ENCODE results near the gene PCDH12.
"Not testable (repeated sequence)": the region's sequence is repeated elsewhere in the genome, so short reads cannot be mapped to it uniquely, and the experiment has no call there.

The PCDH12 gene

DNA sequence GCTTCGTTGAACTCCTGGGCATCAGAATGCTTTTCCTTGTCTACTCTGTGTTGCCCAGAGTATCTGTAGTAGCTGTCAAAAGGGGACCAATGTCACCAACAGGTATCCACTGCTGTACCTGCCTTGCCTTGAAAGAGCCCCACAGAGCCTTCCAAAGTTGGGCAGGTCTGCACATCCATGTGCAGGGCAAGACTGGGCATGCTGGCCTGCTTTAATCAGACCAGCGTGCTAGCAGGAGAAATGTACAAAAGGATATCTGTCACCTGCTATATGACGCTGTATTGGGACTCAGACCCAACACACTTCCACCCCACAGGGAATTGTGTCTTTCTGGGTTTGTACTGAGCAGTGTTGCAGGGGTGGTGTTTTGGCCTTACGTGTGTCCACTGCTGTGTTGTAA is 22.5 kb downstream of the PCDH12 start:
- no peak for DNase-seq

DNA sequence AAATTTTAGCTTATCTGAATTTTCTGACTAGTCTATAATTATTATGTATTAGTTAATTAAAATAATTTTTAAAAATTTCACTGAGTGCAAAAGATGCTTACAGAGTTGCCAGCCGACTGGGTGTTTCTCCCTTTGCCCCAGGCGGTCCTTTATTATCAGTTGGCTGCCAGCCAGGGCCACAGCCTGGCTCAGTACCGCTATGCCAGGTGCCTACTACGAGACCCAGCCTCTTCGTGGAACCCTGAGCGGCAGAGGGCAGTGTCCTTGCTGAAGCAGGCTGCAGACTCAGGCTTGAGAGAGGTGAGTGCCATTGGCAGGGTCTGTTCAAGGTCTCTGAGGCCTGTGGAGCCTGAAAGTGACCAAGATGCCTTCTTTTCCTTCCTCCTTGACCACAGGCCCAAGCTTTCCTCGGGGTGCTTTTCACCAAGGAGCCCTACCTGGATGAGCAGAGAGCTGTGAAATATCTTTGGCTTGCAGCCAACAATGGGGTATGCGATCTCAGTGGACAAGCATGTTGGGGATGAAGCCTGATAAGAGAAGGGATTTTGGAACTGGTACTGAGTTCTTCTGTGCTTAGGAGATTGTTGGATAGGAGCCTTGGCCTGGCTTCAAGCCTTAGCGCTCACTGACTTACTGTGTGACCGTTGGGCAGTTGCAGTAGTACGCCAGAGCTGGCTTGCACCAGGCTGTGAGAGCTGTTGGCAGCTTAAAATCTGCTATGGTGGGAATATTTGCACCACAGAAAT is 23.7 kb downstream of the PCDH12 start:
- DNase-seq = no peak

DNA sequence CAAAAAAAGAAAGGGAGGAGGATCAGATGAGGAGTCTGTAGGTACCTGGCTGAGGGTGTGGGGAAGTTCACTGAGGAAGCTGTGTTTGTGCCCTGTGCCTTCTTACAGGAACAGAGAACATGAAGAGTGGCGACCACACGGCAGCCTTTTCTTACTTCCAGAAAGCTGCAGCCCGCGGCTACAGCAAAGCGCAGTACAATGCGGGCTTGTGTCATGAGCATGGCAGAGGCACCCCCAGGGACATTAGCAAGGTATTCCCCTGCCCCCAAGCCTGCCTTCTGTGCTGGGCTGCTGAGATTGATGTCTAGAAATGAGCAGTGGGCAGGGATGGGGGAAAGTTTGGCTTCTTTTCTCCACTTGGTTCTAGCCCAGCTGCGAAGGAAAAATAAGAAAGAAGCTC is 24.9 kb downstream of the PCDH12 start:
- no peak for DNase-seq

DNA sequence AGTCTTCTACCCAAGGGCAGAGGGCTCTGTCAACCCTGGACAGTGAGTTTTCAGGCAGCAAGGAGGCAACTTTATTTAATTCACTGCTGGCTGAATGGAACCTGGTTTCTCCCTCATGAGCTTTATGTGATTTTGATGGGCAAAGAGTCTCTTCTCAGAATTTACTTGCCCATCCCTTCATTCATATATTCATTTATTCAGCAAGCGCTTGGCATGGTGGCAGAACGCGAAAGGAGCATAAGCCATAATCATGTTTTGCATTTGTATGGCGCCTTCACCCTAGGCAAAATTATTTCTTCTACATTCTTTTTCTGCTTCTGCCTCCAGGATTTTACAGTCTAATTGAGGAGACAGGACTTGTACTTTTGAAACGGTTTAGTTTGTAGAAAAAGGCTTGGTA is 26.3 kb downstream of the PCDH12 start:
- DNase-seq = no peak

DNA sequence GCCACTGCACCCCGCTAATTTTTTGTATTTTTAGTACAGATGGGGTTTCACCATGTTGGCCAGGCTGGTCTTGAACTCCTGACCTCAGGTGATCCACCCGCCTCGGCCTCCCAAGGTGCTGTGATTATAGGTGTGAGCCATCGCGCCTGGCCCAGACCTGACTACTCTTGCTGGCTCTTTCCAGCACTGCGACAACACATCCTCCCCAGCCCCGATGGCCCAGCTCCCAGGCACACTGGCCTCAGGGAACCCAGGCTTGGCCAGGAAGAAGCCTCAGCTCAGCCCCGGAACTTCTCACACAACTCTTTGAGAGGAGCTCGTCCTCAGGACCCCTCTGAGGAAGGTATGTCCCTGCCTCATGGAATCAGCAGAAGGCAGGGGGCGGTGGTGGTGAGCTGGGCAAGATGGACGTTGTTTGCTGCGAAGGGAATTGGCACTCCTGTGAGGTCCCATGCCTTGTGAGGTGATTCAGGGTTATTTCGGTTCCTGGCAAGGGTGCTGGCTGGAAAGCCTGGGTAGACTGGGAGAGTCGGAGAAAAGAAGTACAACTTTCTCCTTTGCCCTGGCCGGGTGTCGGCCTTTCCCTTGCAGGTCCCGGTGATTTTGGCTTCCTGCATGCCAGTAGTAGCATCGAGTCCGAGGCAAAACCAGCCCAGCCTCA is 28.5 kb downstream of the PCDH12 start:
- DNase-seq = no peak

DNA sequence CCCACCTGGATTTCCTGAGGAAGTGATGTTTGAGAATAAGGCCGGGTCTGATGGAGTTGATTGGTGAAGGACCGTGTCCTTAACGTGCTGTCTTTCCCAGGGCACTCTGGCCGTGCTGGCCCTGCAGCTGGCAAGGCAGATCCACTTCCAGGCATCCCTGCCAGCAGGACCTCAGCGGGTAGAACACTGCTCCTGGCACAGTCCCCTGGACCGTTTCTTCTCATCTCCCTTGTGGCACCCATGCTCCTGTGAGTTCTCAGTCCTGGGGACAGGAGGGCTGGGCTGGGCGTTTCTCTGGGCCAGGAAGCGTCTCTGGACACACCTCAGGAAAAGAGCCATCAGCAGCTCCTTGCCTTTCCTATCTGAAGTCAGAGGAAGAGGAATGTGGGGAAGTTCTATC is 30.0 kb downstream of the PCDH12 start:
- DNase-seq = no peak

DNA sequence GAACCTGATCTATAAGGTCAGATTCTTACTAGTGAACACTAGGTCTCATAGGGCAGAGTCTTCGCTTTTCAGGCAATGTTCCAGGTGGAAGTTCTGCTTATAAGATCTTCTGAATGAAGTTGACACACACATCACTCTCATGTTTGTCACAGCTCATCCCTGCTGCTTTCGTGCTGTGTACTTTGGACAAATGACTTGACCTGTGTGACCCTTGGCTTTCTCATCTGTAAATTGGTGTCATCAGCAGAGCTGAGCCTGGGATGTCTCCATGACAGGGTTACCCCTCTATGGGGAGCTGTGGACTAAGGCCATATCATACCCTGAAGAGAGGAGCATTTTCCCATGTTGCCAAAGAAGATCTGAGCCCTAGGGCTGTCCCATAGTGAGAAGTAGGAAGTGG is 31.6 kb downstream of the PCDH12 start:
- DNase-seq = no peak

DNA sequence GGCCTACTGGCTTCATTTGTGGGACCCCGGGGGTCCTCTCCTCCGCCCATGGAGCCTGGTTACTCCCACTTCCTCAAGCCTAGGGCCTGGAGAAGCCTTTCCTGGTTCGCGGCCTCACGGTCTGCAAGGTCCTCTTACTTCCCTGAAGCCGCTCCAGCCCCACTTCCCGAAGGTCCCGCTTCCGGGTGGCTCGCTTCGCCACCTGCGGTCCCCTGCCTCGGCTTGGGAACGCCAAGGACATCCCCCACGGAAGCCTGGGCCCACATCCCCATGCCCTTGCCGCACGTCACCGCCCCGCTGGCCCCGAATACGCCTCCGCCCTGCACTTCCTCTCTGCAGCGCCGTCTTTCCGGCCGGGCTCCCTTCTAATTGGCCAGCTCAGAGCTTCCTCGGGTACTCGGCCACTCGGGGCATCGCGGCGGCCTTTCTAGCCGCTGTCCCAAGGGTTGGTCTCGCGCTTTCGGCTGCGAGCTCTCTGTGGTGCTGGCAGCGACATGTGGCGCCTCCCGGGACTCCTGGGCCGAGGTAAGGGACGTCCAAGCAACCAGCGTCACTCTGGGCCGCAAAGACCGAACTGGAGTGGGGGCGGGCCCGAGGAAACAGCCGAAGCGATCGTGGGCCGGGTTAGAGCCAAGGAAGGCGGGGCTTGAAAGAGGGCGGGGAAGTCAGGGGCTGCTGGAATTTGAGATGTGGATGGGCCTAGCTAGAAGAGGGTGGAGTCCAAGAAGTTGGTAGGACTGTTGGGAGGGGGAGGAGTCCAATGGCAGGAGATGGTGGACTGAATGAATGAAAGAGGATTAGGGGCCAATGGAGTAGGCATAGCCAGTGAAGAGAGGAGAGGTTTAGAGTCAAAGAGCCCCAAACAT is 34.3 kb downstream of the PCDH12 start, which contains the start of gene DELE1:
Gene DELE1 (plus strand): TSS at position 424 of the 866 bp plus-strand sequence. CDS start 71 bp downstream, at position 495.
- DNase-seq = peak; percentile 77 to 82

DNA sequence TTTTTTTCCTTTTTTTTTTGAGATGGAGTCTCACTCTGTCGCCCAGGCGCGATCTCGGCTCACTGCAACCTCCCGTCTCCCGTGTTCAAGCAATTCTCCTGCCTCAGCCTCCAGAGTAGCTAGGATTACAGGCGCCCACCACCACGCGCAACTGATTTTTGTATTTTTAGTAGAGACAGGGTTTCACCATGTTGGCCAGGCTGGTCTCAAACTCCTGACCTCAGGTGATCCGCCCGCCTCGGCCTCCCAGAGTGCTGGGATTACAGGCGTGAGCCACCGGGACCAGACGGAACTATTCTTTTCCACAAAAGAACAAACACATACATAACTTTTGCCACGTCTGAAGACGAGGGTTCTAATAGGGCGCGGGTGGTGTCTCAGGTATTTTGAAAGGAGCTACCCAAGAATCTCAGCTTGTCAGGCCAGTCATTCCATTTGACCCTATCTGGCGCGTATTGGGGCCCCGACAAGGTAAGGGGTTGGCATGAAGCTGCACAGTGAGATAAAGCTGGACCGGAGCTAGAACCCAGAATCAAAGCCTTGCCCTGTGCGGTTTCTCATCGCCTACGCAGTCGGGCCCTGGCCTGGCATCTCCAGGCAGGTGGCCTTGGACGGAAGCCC is 35.1 kb downstream of the PCDH12 start:
- DNase-seq = not testable (repeated sequence)

DNA sequence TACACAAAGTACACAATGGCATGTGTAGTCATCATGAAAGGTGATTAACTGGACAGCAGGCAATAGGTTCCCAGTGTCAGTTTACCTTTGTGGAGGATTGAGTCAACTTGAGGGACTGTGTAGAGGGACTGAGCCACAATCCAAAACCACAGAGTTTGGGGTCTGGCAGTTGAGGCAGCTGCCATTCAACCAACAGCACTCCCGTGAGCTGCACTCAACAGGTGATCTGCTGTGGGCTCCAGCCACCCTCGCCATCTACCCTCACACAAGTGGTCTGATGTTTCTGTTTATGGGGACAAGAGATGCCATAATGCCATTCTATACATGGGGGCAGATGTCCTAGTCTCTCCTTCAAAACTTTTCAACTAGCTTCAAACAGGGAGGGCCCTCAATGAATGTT is 37.2 kb downstream of the PCDH12 start:
- no peak for DNase-seq

DNA sequence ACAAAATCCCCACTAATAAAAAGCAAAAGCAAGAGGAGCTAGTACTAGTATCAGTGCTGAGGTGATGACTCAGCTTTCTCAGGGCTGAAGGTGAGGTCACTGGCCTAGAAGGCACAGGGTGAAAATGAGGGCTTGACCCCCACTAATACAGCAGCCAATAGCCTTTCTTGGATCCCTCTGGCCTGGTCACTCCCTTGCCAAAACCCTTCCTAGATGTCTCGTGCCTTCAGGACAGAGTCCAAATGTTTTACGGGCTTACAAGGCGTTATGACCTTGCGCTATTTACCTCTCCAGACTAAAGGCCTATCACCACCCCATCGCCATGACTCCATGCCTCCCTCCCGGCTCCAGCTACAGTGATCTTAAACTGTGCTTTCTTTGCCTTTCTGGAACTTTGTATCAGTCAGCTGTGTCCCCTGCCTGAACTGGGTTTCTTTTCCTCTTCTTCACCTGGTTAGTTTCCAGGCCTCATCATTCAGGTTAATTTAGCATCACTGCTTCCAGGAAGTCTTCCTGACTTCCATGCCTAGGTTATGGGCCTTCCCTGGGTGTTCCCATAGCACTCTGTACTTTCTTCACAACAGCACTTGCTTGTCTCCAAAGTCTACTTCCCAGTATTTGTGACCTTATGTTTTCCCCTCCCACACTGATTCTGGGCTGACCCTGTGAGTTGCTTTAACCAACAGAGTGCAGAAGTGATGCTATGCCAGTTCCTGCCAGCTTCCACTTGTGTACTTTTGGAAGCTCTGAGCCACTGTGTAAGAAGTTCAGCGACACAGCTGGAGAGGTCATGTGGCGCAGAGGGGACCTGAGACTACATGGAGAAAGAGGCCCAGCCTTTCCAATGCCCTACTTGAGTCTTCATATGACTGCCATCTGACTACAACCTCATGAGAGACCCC is 38.5 kb downstream of the PCDH12 start:
- DNase-seq = no peak

DNA sequence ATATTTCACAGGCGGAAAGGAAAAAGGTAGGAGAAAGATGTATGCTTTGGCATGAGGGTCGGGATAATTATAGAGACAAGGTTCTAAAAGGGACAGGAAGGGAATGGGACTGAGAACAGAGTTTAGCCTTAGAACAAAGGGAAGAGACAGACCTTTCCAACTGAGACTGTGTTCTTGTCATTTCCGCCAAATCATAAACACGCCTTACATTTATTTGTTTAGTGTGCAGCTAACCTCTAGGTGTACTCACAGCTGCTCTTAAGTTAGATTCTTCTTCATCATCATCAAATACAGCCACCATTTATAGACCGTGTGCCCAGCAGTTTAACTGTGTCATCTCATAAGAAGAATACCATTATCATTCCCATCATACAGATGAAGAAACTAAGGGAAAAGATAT is 40.2 kb downstream of the PCDH12 start:
- DNase-seq = no peak

DNA sequence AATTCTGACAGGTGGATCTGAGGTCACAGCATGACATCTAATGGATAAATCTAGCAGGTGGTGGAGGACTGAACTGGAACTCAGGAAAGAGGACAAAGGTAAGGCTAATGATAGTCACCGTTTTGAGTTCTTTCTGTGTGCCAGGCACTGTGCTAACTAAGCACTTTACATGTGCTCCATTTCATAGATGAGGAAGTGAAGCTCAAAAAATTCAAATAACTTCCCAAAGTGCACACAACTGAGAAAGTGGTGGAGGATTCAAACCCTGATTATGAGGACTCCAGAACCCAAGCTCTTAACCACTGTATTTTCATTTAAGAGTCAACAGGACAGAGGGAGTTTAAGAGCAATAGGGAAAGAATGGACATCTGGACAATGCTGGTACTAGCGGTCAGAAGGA is 41.5 kb downstream of the PCDH12 start:
- no peak for DNase-seq

DNA sequence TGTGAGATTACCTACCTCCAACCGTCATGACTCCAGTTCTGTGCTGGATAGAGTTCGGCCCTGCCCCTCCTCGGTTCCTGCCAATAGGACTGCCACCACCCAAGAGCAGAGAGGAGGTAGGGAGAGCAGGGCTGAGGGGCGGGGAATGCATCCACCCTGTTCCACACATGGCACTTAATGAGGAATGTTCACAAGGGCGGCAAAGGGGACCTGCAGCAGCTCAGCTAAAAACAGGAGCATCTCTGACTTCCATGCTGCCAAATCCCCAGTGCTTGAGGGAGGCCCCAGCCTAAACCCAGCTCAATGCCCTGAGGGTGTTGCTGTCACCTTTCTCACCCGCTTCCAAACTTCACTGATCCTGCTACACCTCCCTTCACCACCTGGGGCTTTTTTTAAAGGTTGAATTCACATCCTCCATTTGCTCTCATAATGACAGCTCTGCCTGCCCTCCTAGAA is 42.1 kb downstream of the PCDH12 start:
- DNase-seq = no peak

DNA sequence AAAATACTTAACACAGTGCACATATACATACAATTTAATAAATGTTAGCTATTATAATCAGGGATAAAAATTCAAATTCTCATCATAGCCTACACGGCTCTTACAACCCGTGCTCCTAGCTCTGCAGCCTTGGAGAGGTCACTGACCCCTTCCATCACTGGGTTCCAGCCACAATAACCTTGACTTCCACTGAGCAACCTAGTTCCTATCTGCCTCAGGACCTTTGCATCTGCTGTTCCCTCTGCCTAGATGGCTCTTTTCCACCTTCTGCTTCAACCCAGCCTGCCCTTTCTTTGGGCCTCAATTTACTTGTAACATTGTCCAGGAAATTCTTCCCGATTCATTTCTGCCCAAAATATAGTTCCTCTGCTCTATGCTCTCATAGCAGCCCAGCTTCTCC is 43.2 kb downstream of the PCDH12 start:
- DNase-seq = no peak

DNA sequence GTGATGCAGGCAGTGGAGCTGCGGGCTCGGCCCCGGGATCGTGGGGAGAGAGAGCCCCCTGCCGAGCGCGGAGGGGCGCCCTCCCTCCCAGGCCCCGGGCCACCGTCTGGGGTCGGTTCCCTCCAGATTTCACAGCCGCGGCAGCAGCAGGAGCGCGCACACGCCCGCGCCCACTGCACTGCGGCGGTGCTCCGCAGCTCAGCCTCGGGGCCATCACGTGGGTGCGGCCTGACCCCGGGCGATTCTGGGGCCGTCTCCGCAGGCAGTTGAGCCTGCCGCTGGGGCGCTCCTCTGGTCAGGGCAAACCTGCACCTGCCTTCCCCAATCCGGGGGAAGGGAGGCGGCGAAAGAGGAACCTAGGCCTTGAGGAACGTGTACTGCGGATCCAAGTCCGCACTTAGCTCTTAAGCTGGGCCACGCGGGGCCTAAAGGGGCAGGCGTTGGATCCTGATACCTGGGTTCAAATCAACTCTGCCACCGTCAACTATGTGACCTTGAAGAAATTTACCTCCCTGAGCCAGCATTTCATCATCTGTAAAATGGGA is 43.7 kb downstream of the PCDH12 start:
- no peak for DNase-seq

DNA sequence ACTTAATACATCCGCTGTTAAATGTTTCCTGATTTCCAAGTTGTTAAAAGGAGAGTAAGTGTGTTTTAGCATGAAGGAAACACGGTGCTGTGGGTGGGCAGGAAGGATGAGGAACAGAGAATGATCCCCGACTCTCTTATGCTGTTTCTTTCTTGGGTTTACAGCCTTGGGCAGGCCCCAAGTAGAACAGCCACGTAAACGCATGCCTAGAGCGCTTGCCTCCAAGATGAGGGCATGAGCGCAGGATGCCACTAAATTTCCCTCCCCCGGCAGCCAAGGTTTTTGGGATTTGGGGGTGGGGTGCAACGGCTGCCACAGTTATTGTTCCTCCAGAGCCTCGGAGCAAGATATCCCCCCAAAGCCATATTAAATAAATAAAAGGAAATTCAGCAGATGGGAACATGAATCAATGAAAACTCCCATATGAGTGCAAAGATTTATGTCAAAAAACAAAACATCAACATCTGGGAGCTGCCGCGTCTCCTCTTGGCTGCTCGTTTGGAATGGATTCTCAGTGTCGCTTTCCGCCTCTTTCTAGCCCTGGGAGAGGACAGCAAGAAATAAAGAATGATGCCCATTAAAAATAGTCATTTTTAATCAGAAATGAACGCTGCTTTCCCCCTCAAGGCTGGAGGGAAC is 44.3 kb downstream of the PCDH12 start:
- no peak for DNase-seq

DNA sequence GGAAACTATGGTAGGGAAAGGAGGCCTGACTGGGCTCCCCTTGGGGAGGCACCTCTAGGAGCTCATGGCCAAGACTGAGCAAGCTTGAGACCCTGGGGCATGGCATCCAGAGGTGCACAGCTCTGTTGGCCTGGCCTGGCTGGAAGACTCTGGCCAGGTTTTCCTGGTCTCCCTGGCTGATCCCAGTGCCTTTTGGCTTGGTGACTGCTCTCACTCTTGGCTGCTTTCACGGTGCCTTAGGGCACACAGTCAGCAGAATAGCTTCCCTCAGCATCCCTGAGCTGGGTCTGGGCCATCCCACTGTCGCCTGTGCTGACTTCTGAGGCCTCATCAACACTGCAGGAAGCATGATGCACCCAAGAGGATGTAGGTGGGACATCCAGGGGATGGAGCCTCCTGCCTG is 47.7 kb downstream of the PCDH12 start:
- no peak for DNase-seq

DNA sequence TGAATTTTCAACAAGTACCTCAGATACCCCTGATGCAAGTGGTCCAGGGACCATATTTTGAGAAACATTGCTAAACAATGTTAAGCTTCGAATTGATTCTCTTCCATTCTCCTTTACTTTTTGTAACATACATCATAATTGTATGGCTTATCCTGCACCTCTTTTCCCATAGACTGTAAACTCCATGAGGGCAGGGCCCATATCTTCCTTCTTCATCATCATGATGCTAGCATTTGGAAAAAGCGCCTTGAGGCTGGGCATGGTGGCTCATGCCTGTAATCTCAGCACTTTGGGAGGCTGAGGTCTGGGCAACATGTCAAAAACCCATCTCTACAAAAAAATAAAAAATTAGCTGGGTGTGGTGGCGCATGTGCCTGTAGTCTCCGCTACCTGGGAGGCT is 48.8 kb downstream of the PCDH12 start:
- no peak for DNase-seq

DNA sequence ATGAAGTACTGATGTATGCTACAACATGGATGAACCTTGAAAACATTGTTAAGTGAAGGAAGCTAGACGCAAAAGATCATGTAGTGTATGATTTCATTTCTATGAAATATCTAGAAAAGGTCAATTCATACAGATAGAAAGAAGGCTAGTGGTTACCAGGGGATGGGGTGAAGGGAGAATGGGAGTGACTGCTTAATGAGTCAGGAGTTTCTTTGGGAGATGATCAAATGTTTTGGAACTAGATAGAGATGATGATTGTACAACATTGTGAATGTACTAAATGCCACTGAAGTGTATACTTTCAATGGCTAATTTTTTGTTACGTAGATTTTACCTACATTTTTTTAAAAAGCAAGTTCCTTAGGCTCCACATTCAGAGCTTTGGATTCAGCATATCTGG is 49.2 kb downstream of the PCDH12 start:
- DNase-seq = no peak

DNA sequence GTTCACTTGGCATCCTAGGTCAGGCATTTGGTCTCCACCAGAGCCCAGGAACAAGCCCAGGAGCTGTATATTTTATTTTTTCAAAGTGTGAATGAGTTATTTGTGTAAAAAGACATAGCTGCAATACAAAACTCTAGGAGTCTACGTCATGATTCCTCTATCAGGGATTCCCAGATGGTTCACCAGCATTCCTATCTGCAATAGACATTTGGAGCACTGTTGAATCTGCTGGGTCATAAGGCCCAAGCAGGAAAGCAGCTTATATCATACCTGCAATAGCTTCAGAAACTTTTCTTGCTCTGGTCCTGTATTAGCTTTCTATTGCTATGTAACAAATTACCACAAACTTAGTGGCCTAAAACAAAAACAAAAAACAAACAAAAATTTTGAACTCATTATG is 51.0 kb downstream of the PCDH12 start:
- DNase-seq = no peak

Measured in NCI-H187 (cell line).